K562 (cell line): Measurements from ENCODE around the gene ZSWIM8. TPM values are rescaled to one million over a fixed set of nuclear protein-coding genes. Genes with fewer than 3 reads are reported as not detected.

ENCODE experiments used
- CREB3L1 ChIP-seq: fragments of 450-650 bp; IDR thresholded peaks from 2 replicates; pipeline ENCODE4 v1.6.1; 2014; ENCODE audit warnings: low read depth, mild to moderate bottlenecking, moderate library complexity, borderline replicate concordance
- DNMT1 ChIP-seq: fragments of 450-650 bp; IDR thresholded peaks from 2 replicates; pipeline ENCODE4 v1.6.1; 2016; ENCODE audit warnings: antibody characterized with exemption, mild to moderate bottlenecking
- ELF4 ChIP-seq: fragments of 450-650 bp; formaldehyde crosslinking; IDR thresholded peaks from 2 replicates; pipeline ENCODE4 v1.4.0; 2022; ENCODE audit warnings: missing genetic modification characterization
- ETS2 ChIP-seq: IDR thresholded peaks from 2 replicates; pipeline ENCODE4 v1.6.1; 2016; ENCODE audit warnings: borderline replicate concordance, missing genetic modification characterization, mild to moderate bottlenecking, moderate library complexity, missing compliant biosample characterization; ENCODE audit not compliant: poor library complexity, severe bottlenecking
- GTF2B ChIP-seq: IDR thresholded peaks from 2 replicates; pipeline ENCODE4 v1.6.1; 2011; ENCODE audit not compliant: insufficient read length; ENCODE audit errors: extremely low read depth
- KDM1A ChIP-seq, 2 experiments: fragments of 450-650 bp; IDR thresholded peaks; 2 replicates each; pipeline ENCODE4 v1.6.1; 2016; ENCODE audit warnings: mild to moderate bottlenecking in 2 of 2
- NCOA2 ChIP-seq, 2 experiments: fragments of 450-650 bp; IDR thresholded peaks; 2 replicates each; pipeline ENCODE4 v1.6.1; 2018; ENCODE audit warnings: mild to moderate bottlenecking in 2 of 2, moderate library complexity in 1 of 2; ENCODE audit not compliant: partially characterized antibody in 2 of 2
- NFE2 ChIP-seq: IDR thresholded peaks from 2 replicates; pipeline ENCODE4 v1.6.1; 2014; ENCODE audit warnings: antibody characterized with exemption, low read depth
- RBBP5 ChIP-seq: fragments of 200-600 bp; sonication (generic); IDR thresholded peaks from 2 replicates; pipeline ENCODE4 v1.6.1; 2012; ENCODE audit warnings: borderline replicate concordance, mild to moderate bottlenecking, low read length, control low read depth, inconsistent platforms; ENCODE audit not compliant: insufficient read depth, poor library complexity, severe bottlenecking
- SAP30 ChIP-seq: fragments of 200-600 bp; sonication (generic); IDR thresholded peaks from 2 replicates; pipeline ENCODE4 v1.6.1; 2012; ENCODE audit warnings: borderline replicate concordance, low read depth, mild to moderate bottlenecking, moderate library complexity, low read length, control low read depth, inconsistent platforms; ENCODE audit not compliant: insufficient read depth, poor library complexity, severe bottlenecking
- SETDB1 ChIP-seq: IDR thresholded peaks from one replicate; pipeline ENCODE4 v1.6.1; 2012; ENCODE audit warnings: low read length, control low read depth, inconsistent platforms
- SRSF9 ChIP-seq: fragments of 200-400 bp; formaldehyde crosslinking; IDR thresholded peaks from 2 replicates; pipeline ENCODE4 v1.6.1; 2017; ENCODE audit warnings: low read depth, low read length, borderline replicate concordance
- TSC22D4 ChIP-seq: fragments of 450-650 bp; IDR thresholded peaks from 2 replicates; pipeline ENCODE4 v1.6.1; 2016; ENCODE audit warnings: missing genetic modification characterization, missing biosample characterization, control low read depth
- ZNF212 ChIP-seq: fragments of 450-650 bp; formaldehyde crosslinking; IDR thresholded peaks from 2 replicates; pipeline ENCODE4 v1.4.0; 2020; ENCODE audit warnings: mild to moderate bottlenecking
- ZNF407 ChIP-seq: fragments of 450-650 bp; IDR thresholded peaks from 2 replicates; pipeline ENCODE4 v1.6.1; 2016; ENCODE audit warnings: low read depth
- ZNF511 ChIP-seq: sonication (generic); formaldehyde crosslinking; IDR thresholded peaks from 2 replicates; pipeline ENCODE4 v1.8.0; 2022; ENCODE audit warnings: mild to moderate bottlenecking, missing genetic modification reagents
- polyA plus RNA-seq, 8 experiments: library from polyadenylated mRNA; depleted of rRNA in 4 of 8; stranded (reverse) in 5 of 8; unstranded in 3 of 8; fragments of >200 nt; fragmentation: Nextera tagmentation in 2 of 8; fragmentation: Illumina TruSeq in 1 of 8; extraction: Ambion mirVana in 2 of 8; extraction: Trizol in 1 of 8; gene quantifications; 2 replicates each; pipeline versions ENCODE4 v1.2.1 to v1.2.3, GENCODE V29; 2011 to 2014; ENCODE audit warnings: inconsistent platforms in 1 of 8, missing spikeins in 1 of 8
- total RNA-seq, 7 experiments: library from RNA; depleted of rRNA in 6 of 7; stranded (reverse); fragments of >200 nt in 6 of 7; fragmentation: Illumina TruSeq in 2 of 7; extraction: Trizol in 2 of 7; gene quantifications; 2 replicates each; pipeline versions ENCODE4 v1.2.1 to v1.2.3, GENCODE V29; 2011 to 2021; ENCODE audit warnings: low replicate concordance in 1 of 7

ZSWIM8 gene
- total and polyA plus RNA-seq, 9 of the 15 experiments (the other 6 are each of a cell fraction or from before 2014, with no cell fraction given) = 5.6 to 47.8 (median 26.7) TPM

- no peak for TF ChIP-seq CREB3L1
- TF ChIP-seq ZNF511 (CRISPR knock-in tag) = no peak
- TF ChIP-seq SETDB1 = no peak
- TF ChIP-seq ZNF212 (CRISPR knock-in tag) = no peak
- TF ChIP-seq ZNF407 = no peak
- no peak for TF ChIP-seq ETS2 (tag)
- TF ChIP-seq NFE2 = no peak
- TF ChIP-seq RBBP5 = peak; percentile 52
- TF ChIP-seq TSC22D4 (tag) = no peak
- no peak for TF ChIP-seq SRSF9
- TF ChIP-seq DNMT1 = no peak
- no peak for TF ChIP-seq ELF4 (CRISPR knock-in tag)
- no peak for TF ChIP-seq KDM1A (IDR thresholded peaks at IDR 0.05)
- peak; percentile 37 for TF ChIP-seq SAP30
- no peak for TF ChIP-seq GTF2B
- TF ChIP-seq NCOA2 (IDR thresholded peaks at IDR 0.05; ENCODE audit: partially characterized antibody in 2 of 2) = no peak
These were observed 12.1 kb upstream of the ZSWIM8 start (continued) for GRCh38 chr10:73773152-73773879.
